GM12878 (cell line): ENCODE results near the gene AXL. TPM values are rescaled to one million over a fixed set of nuclear protein-coding genes. Genes with fewer than 3 reads are reported as not detected.

Experiments
- ATAC-seq: fragments of 200-7000 bp; cut with Tn5 transposase; 3 replicates; pipeline ENCODE4 v1.9.1; 2020; ENCODE audit warnings: mild to moderate bottlenecking, moderate library complexity
- BruUV-seq: library from RNA; stranded (reverse); fragments of 400-500 nt; replicated peaks from 2 replicates; lab custom pipeline; 2021; lab: Mats Ljungman, UMichigan
- CTCF ChIA-PET: fragments of 300-600 bp; sonication (Branson Sonifier 250); formaldehyde crosslinking; extraction: SDS; loops from one replicate; lab custom pipeline; 2021; ENCODE audit warnings: inconsistent platforms; lab: Yijun Ruan, JAX
- POLR2A ChIA-PET: fragments of 350-600 bp; formaldehyde crosslinking; extraction: SDS; loops from one replicate; lab custom pipeline; 2021; ENCODE audit warnings: inconsistent platforms; lab: Charles Lee
- RAD21 ChIA-PET: fragments of 300-600 bp; sonication (Branson Sonifier 250); formaldehyde crosslinking; loops from one replicate; lab custom pipeline; 2023; ENCODE audit warnings: antibody characterized with exemption; ENCODE audit not compliant: unreplicated experiment; lab: Charles Lee
- SMC1A ChIA-PET: fragments of 300-600 bp; sonication (Branson Sonifier 250); formaldehyde crosslinking; loops from one replicate; lab custom pipeline; 2023; ENCODE audit not compliant: unreplicated experiment, uncharacterized antibody; lab: Charles Lee
- DNase-seq: peaks from one replicate; pipeline ENCODE4 v3.0.0-alpha.2; 2011; ENCODE audit warnings: low read depth, low spot score
- FAIRE-seq: peaks from 3 replicates; lab custom pipeline; 2011; peaks lifted over from hg19 to GRCh38; lab: Jason Lieb, UNC
- H2AFZ ChIP-seq: 2 replicates; pipeline ENCODE4 v1.6.0; 2011; ENCODE audit warnings: low read depth, low read length, control low read depth; ENCODE audit not compliant: control insufficient read depth
- H3K27ac ChIP-seq: 2 replicates; pipeline ENCODE4 v1.5.1; 2011; ENCODE audit warnings: control low read depth; ENCODE audit not compliant: control insufficient read depth, insufficient read depth
- H3K27me3 ChIP-seq, 2 experiments: replicated peaks in 1 of 2; 2 replicates each; pipeline versions ENCODE4 v1.6.0 to v1.6.1; 2011; ENCODE audit warnings: low read length in 1 of 2; ENCODE audit not compliant: control insufficient read depth in 2 of 2, insufficient read depth in 2 of 2
- H3K36me3 ChIP-seq, 2 experiments: 2 replicates each; pipeline ENCODE4 v1.5.1; 2011; ENCODE audit warnings: low read length in 1 of 2; ENCODE audit not compliant: control insufficient read depth in 2 of 2, insufficient read depth in 2 of 2
- H3K4me1 ChIP-seq: 2 replicates; pipeline ENCODE4 v1.6.1; 2011; ENCODE audit warnings: mild to moderate bottlenecking, low read length, moderate library complexity, mixed read lengths; ENCODE audit not compliant: control insufficient read depth, insufficient read depth
- H3K4me2 ChIP-seq: 2 replicates; pipeline ENCODE4 v1.6.0; 2011; ENCODE audit warnings: control low read depth; ENCODE audit not compliant: control insufficient read depth, insufficient read depth
- H3K4me3 ChIP-seq: fragments of 200-600 bp; sonication (generic); 2 replicates; pipeline ENCODE4 v1.5.1; 2016
- H3K79me2 ChIP-seq: 2 replicates; pipeline ENCODE4 v1.6.0; 2011; ENCODE audit warnings: low read length; ENCODE audit not compliant: control insufficient read depth, insufficient read depth
- H3K9ac ChIP-seq: 2 replicates; pipeline ENCODE4 v1.8.0; 2011; ENCODE audit warnings: low read length, control low read depth, mixed read lengths; ENCODE audit not compliant: control insufficient read depth, insufficient read depth
- H3K9me3 ChIP-seq: replicated peaks from 3 replicates; pipeline ENCODE4 v1.5.1; 2011; ENCODE audit warnings: mild to moderate bottlenecking, low read length; ENCODE audit not compliant: control insufficient read depth, insufficient read depth
- H4K20me1 ChIP-seq: 2 replicates; pipeline ENCODE4 v1.6.0; 2011; ENCODE audit not compliant: control insufficient read depth, insufficient read depth
- ATF7 ChIP-seq: fragments of 450-650 bp; IDR thresholded peaks from 2 replicates; pipeline ENCODE4 v1.6.1; 2016; ENCODE audit warnings: low read depth, mild to moderate bottlenecking
- BMI1 ChIP-seq: fragments of 450-650 bp; IDR thresholded peaks from 2 replicates; pipeline ENCODE4 v1.6.1; 2016; ENCODE audit warnings: mild to moderate bottlenecking, moderate library complexity, borderline replicate concordance
- CBX3 ChIP-seq: fragments of 200-600 bp; sonication (generic); IDR thresholded peaks from 2 replicates; pipeline ENCODE4 v1.6.1; 2016; ENCODE audit warnings: low read depth, borderline replicate concordance
- GATAD2B ChIP-seq: fragments of 450-650 bp; conservative IDR thresholded peaks from 2 replicates; pipeline ENCODE4 v1.6.1; 2017; ENCODE audit warnings: low read depth, mild to moderate bottlenecking, moderate library complexity
- MEF2A ChIP-seq: IDR thresholded peaks from 2 replicates; pipeline ENCODE4 v1.6.1; 2011; ENCODE audit warnings: low read depth, mild to moderate bottlenecking, low read length, moderate library complexity; ENCODE audit not compliant: insufficient read depth
- NR2C2 ChIP-seq: IDR thresholded peaks from 2 replicates; pipeline ENCODE4 v1.6.1; 2011; ENCODE audit warnings: borderline replicate concordance, low read depth; ENCODE audit not compliant: control insufficient read depth, insufficient read length
- RAD21 ChIP-seq: IDR thresholded peaks from 2 replicates; pipeline ENCODE4 v1.6.1; 2011; ENCODE audit warnings: mild to moderate bottlenecking, low read depth, low read length, moderate library complexity; ENCODE audit not compliant: insufficient read depth
- SRF ChIP-seq, 2 experiments: IDR thresholded peaks; 2 replicates each; pipeline ENCODE4 v1.6.1; 2011; ENCODE audit warnings: low read depth in 2 of 2, low read length in 2 of 2, mild to moderate bottlenecking in 1 of 2, moderate library complexity in 1 of 2
- TCF7 ChIP-seq: IDR thresholded peaks from 2 replicates; pipeline ENCODE4 v1.6.1; 2014; ENCODE audit warnings: antibody characterized with exemption, borderline replicate concordance
- ZSCAN29 ChIP-seq: fragments of 450-650 bp; IDR thresholded peaks from 2 replicates; pipeline ENCODE4 v1.6.1; 2017; ENCODE audit warnings: mild to moderate bottlenecking, moderate library complexity
- WGBS: methylation state at CpG from one replicate; pipeline ENCODE4 v1.1.6; 2016; ENCODE audit warnings: low lambda C conversion rate; ENCODE audit not compliant: insufficient replicate concordance, insufficient coverage; ENCODE audit errors: missing lambda C conversion rate; 5-methylcytosine and 5-hydroxymethylcytosine counted together
- in situ Hi-C: fragments of 300-500 bp; cut with MboI; formaldehyde crosslinking; loops from 9 replicates; pipeline ENCODE4 v1.14.3; 2018; ENCODE audit warnings: mixed read lengths
- intact Hi-C: fragments of 100-400 bp; cut with micrococcal nuclease; formaldehyde crosslinking; loops from one replicate; pipeline ENCODE4 v1.14.2; 2022; ENCODE audit not compliant: unreplicated experiment
- polyA plus RNA-seq, 11 experiments: library from polyadenylated mRNA; depleted of rRNA in 4 of 11; unstranded in 6 of 11; stranded (reverse) in 5 of 11; fragments of >200 nt; fragmentation: Nextera tagmentation in 4 of 11; fragmentation: Illumina TruSeq in 1 of 11; extraction: Ambion mirVana in 4 of 11; extraction: Trizol in 1 of 11; gene quantifications; 1 replicate in 1 of 11; 2 replicates in 10 of 11; pipeline versions ENCODE4 v1.2.1 to v1.2.3, GENCODE V29; 2011 to 2016; ENCODE audit warnings: inconsistent platforms in 2 of 11, missing spikeins in 2 of 11, low read depth in 1 of 11
- total RNA-seq, 4 experiments: library from RNA; depleted of rRNA in 3 of 4; stranded (reverse); fragments of >200 nt in 3 of 4; fragmentation: Illumina TruSeq in 1 of 4; extraction: Trizol in 1 of 4; gene quantifications; 2 replicates each; pipeline versions ENCODE4 v1.2.1 to v1.2.3, GENCODE V29; 2013 to 2021
- TF ChIP-seq, protein P1 (sequence below): IDR thresholded peaks from 2 replicates; pipeline ENCODE4 v1.6.1; 2012; ENCODE audit warnings: low read length, inconsistent platforms
- TF ChIP-seq, protein P2 (sequence below): fragments of 450-650 bp; conservative IDR thresholded peaks from 2 replicates; pipeline ENCODE4 v1.6.1; 2017; ENCODE audit warnings: mild to moderate bottlenecking, moderate library complexity
- TF ChIP-seq, protein P3 (sequence below): IDR thresholded peaks from 2 replicates; pipeline ENCODE4 v1.6.1; 2011; ENCODE audit warnings: low read depth, mild to moderate bottlenecking, low read length, moderate library complexity, borderline replicate concordance; ENCODE audit errors: extremely low read depth
- TF ChIP-seq, protein P4 (sequence below): IDR thresholded peaks from 2 replicates; pipeline ENCODE4 v1.6.1; 2012; ENCODE audit warnings: improper control_type of control experiment, low read depth, low read length; ENCODE audit not compliant: insufficient replicate concordance

The AXL gene
- total and polyA plus RNA-seq, 10 of the 15 experiments (the other 5 are each of a cell fraction or from before 2014, with no cell fraction given): under 0.01 to 0.33 (median 0.07) TPM; not detected in 4

DNA sequence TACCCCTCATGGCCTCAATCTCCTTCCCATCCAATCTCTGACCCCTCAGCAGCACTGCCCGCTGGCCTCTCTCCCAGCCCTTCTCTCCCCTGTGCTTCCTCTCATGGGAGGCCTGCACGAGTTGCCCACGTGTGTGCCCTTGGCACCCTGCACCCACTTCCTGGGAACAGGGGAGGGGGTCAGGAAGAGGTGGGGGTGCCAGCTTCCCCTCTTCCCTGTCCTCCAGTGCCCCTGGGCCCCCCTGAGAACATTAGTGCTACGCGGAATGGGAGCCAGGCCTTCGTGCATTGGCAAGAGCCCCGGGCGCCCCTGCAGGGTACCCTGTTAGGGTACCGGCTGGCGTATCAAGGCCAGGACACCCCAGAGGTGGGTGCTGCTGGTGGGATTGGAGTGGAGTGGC, 19.2 kb downstream of the AXL start (continued):
- TF ChIP-seq, protein P1, sequence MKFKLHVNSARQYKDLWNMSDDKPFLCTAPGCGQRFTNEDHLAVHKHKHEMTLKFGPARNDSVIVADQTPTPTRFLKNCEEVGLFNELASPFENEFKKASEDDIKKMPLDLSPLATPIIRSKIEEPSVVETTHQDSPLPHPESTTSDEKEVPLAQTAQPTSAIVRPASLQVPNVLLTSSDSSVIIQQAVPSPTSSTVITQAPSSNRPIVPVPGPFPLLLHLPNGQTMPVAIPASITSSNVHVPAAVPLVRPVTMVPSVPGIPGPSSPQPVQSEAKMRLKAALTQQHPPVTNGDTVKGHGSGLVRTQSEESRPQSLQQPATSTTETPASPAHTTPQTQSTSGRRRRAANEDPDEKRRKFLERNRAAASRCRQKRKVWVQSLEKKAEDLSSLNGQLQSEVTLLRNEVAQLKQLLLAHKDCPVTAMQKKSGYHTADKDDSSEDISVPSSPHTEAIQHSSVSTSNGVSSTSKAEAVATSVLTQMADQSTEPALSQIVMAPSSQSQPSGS: no peak
- no peak for TF ChIP-seq SRF (IDR thresholded peaks at IDR 0.05; ENCODE audit: low read depth in 2 of 2, low read length in 2 of 2)
- no peak for TF ChIP-seq TCF7

DNA sequence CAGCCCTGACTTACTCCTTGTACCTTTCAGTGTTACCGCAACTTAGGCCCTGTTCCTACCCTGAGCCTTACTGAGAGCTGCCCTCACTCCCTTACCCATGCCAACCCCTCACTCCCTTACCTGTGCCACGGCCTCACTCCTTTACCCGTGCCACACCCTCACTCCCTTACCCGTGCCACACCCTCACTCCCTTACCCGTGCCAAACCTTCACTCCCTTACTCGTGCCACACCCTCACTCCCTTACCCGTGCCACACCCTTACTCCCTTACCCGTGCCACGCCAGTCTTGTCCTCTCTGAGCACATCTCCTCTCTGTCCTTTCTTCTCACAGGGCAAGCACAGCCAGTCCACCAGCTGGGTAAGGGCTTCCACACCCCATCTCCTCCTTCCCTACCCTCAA, 20.3 kb downstream of the AXL start:
- Histone ChIP-seq H3K79me2 (no peaks in the 10 kb centered on the region), H3K9ac (no peak overlapping the region), H3K9me3 (no peaks in the 10 kb centered on the region), H3K27ac (no peak overlapping the region), H3K4me2 (no peak overlapping the region), H2AFZ (no peak overlapping the region), H3K36me3 (no peaks in the 10 kb centered on the region), H3K4me1 (no peaks in the 10 kb centered on the region), H4K20me1 (no peaks in the 10 kb centered on the region), H3K4me3 (no peak overlapping the region), H3K27me3 (no peaks in the 10 kb centered on the region)
- CTCF ChIA-PET: interaction anchor here (0.7 kb wide), 1 partner anchor 35 kb away, joined by 3 read pairs; no protein-coding TSS in a partner anchor
- POLR2A ChIA-PET: no interaction called here
- FAIRE-seq: no peak
- SMC1A ChIA-PET: no interaction called here
- in situ Hi-C loops (no loop called here), intact Hi-C loops (no loop called here)
- 14% methylated on average over 7 of the region's 9 CpGs for WGBS
- no peak for ATAC-seq
- BruUV-seq: no TSS peak
- DNase-seq: no peak
- RAD21 ChIA-PET: no interaction called here
- TF ChIP-seq, protein P2, sequence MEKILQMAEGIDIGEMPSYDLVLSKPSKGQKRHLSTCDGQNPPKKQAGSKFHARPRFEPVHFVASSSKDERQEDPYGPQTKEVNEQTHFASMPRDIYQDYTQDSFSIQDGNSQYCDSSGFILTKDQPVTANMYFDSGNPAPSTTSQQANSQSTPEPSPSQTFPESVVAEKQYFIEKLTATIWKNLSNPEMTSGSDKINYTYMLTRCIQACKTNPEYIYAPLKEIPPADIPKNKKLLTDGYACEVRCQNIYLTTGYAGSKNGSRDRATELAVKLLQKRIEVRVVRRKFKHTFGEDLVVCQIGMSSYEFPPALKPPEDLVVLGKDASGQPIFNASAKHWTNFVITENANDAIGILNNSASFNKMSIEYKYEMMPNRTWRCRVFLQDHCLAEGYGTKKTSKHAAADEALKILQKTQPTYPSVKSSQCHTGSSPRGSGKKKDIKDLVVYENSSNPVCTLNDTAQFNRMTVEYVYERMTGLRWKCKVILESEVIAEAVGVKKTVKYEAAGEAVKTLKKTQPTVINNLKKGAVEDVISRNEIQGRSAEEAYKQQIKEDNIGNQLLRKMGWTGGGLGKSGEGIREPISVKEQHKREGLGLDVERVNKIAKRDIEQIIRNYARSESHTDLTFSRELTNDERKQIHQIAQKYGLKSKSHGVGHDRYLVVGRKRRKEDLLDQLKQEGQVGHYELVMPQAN: no peak
- no peak for TF ChIP-seq CBX3
- TF ChIP-seq SRF (IDR thresholded peaks at IDR 0.05; ENCODE audit: low read depth in 2 of 2, low read length in 2 of 2): no peak
- TF ChIP-seq, protein P3, sequence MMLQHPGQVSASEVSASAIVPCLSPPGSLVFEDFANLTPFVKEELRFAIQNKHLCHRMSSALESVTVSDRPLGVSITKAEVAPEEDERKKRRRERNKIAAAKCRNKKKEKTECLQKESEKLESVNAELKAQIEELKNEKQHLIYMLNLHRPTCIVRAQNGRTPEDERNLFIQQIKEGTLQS: no peak
- no peak for TF ChIP-seq MEF2A
- TF ChIP-seq NR2C2: no peak
- no peak for TF ChIP-seq ZSCAN29
- no peak for TF ChIP-seq GATAD2B
- TF ChIP-seq, protein P4, sequence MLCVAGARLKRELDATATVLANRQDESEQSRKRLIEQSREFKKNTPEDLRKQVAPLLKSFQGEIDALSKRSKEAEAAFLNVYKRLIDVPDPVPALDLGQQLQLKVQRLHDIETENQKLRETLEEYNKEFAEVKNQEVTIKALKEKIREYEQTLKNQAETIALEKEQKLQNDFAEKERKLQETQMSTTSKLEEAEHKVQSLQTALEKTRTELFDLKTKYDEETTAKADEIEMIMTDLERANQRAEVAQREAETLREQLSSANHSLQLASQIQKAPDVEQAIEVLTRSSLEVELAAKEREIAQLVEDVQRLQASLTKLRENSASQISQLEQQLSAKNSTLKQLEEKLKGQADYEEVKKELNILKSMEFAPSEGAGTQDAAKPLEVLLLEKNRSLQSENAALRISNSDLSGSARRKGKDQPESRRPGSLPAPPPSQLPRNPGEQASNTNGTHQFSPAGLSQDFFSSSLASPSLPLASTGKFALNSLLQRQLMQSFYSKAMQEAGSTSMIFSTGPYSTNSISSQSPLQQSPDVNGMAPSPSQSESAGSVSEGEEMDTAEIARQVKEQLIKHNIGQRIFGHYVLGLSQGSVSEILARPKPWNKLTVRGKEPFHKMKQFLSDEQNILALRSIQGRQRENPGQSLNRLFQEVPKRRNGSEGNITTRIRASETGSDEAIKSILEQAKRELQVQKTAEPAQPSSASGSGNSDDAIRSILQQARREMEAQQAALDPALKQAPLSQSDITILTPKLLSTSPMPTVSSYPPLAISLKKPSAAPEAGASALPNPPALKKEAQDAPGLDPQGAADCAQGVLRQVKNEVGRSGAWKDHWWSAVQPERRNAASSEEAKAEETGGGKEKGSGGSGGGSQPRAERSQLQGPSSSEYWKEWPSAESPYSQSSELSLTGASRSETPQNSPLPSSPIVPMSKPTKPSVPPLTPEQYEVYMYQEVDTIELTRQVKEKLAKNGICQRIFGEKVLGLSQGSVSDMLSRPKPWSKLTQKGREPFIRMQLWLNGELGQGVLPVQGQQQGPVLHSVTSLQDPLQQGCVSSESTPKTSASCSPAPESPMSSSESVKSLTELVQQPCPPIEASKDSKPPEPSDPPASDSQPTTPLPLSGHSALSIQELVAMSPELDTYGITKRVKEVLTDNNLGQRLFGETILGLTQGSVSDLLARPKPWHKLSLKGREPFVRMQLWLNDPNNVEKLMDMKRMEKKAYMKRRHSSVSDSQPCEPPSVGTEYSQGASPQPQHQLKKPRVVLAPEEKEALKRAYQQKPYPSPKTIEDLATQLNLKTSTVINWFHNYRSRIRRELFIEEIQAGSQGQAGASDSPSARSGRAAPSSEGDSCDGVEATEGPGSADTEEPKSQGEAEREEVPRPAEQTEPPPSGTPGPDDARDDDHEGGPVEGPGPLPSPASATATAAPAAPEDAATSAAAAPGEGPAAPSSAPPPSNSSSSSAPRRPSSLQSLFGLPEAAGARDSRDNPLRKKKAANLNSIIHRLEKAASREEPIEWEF: no peak
- no peak for TF ChIP-seq ATF7
- TF ChIP-seq BMI1: no peak
- TF ChIP-seq RAD21: no peak
